Embryonic facial prominence (tissue), 1 donor: ENCODE results near the gene HES5.

Experiments used
- DNase-seq: peaks from one replicate; pipeline ENCODE4 v3.0.0-alpha.2; 2016; ENCODE audit errors: extremely low spot score

HES5 gene

DNA sequence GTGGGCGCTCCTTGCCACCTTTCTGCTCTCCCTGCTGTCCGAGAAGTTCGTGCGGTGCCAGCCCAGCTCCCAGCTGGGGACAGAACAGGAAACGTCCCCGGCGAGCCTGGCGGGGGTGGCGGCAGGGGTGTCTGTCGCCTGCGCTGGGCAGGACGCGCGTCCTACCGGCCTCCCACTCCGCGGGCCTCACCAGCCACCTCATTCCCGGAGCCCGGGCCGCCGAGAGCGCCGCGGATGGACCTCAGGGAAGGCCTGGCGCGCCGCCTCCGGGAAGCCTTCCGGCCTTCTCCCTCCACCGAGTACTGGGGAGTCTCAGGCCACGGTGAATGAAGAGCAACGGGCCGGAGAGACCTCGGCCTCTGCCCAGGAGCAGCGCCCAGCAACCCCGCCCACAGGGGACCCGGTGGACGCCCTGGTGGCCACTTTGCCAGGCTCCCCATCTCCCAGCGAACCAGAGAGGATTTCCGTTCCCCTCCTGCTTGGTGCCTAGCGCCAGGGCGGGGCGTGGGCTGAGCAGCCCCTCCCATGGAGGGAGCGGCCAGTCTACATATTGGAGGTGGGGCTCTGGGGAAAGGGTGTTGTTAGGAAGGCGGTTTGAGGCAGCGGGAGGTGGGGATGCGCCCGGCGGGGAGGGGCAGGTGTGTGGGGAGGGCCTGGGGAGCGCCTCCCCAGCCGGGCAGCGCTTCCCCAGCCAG is 16.6 kb upstream of the HES5 start:
- DNase-seq, result no peak

DNA sequence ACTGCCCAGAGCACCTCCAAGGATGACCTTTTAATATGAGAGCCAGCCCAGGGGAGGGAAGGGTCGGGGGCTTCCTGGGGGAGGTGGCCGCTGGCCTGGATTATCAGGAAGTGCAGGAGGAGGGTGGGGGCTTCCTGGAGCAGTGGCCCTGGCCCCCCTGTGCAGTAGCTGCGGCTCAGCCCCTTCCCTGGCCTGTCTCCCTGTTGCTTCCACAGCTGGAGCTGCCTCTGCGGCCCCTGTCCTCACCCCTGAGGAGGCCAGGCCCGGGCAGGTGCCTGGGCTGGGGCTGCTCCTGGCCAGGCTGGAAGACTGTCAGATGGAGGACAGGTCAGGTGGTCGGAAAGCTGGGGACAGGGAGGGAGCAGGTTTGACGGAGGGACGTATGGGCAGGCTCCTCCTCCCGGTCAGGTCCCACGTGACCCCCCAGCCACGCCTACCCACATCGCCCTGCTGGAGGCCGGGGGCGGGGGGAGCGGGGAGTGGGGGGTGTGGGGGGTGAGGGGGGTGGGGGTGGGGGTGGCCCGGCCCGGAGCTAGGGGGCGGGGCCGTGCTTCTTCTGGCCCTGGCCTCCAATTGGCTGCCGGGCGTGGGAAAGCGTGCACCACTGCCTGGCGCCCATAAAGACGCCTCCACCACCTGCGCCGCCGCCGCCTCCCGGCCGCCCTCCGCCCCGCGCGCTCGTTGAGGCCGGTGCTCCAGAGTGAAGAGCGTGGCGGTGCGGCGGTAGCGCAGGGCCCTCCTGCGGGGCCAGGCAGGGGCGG is 15.9 kb upstream of the HES5 start:
- no peak for DNase-seq

DNA sequence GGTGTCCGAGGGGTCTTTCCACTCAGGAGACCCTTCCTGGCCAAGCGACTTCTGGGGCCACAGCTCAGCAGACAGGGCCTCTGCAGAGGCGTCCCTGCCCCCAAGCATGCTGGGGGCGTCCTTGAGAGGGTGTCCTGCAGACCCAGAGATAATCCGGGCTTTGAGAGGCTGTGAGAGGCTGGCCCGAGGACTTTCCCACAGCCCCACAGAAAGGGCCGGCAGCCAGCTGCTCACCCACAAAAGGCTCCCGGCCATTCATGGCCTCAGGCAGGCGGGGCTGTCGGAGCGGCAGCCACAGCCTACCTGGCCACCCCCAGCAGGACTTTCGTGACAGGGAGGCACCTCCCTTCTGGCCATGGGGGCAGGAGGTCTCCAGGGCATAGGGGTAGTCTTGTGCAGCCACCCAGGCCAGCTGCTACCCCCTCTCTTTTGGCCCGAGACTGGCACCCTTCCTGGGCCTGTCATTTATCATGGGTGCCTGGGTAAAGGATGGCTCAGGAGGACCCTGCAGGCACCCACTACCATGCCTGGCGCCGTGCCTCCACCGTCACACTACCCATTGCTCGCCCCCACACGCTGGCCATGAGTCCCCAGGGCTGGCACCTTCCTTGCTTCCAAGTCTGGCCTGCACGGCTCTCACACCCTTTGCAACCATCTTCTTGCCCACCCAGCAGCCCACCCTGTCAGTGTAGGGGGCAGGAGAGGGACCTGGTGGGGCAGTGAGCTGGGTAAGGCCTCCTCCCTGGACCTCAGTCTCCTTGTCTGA is 15.0 kb upstream of the HES5 start:
- no peak for DNase-seq

DNA sequence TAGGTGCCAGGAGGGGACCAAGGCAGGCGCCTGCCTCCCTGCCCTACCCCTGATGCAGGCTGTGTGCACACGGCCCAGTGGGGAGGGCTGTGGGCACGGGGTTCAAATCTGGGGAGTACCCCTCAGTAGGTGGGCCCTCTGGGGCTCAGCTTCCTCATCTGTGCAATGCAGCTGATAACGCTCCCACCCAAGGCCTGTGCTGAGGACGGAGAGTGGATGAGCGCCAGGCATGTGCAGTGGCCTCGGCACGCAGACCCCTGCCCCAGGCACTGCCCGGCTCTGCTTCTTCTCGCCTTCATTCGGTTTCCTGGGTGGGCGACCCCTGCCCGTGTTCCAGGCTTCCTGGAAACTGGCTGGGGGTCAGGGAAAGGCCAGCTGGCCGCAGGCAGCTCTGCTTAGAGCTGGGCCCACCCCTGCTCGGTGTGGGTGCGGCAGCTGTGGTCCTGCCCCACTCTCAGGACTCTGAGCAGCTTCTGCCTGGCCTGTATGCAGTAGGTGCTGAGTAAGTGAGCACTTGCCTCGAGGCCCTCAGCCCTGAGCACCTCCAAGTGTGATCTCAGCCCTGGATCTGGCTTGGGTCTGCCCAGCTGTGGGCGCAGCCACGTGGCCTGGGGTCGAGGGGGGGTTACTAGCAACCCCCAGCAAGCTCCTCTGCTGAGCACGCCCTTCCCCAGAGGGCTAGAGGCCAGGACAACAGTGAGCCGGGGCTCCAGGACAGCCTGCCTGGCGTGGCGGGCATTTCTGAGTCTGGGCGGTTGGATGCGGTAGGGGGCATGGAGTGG is 14.2 kb upstream of the HES5 start:
- no peak for DNase-seq

DNA sequence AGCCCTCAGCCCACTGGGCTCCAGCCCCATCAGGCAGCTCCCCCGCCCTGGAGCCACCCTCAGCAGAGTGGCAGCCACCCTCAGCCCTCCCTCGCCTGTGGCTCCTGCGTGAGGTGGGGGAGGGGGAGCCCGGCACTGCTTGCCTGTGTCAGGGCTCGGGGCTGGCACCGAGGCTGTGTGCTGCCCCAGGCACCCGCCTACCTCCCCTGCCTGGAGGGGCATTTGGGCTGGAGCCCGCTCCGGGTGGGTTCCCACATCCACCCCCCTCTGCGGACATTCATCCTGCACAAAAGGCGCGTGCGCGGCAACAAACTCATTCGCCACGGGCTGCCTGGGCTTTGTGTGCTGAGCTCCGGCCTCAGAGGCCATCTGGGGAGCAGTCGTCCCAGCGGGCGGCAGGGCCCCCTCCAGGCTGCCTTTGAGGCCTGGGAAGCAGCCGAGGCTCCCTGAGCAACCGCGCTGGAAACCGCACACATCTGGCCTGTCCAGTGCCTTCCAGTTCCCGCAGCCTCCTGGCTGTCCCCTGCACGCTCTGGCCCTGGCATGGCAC is 13.6 kb upstream of the HES5 start:
- DNase-seq, result no peak

DNA sequence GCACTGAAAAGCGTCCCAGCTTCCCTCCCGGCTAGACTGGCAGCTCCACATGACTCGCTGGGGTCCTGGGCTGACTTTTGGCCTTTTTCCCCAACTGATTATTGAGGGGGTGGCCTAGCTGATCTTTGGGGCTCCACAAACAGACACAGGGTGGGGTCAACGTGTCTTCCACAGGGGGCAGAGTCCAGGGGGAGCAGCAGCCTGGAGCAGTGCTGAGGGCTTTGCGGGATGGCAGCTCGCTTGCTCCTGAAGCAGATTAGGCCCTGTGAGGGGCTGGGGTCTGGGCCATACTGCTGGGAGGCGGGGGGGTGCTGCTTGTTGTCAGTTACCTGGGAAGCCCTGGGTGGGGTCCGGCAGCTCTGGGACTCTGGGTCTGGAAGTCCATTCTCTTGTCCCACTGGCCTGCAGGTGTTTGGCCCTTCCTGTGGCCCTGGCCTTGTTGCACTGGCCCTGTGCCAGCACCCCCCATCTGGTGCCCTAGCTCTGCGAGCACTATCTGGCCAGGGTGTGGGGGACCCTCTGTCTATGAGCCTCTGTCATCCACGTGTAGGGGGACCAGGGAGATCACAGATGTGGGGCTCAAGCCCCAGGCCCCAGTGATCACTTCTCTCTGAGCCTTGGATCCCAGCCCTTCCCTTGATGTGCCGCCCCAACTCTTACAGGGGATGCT is 12.3 kb upstream of the HES5 start:
- no peak for DNase-seq

DNA sequence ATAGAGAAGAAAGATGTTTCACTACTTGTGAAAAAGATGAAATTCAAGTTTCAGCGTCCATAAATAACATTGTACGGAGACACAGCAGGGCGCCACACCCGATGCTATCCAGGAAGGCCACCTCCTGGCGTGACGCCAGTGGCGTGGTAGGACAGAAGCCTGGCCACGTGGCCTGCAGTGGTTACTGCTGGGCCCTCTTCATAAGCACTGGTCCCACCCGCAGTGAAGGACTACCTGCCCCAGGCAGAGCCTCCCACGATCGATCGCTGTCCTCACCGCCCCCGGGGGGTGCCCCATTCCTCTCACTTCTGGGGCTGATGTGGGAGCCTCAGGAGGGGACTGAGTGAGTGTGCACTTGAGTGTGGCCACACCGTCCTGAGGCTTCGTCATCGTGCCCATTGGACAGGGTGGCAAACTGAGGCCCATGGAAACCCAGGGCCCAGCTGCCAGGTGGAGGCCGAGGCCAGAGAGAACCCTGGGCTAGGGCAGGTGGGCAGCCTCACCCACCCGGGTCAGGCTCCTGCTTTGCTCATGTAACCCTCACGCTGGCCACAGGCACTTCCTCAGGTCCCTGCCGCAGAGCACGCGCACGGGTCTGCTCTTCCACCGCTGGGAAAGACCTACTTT is 11.7 kb upstream of the HES5 start:
- no peak for DNase-seq

DNA sequence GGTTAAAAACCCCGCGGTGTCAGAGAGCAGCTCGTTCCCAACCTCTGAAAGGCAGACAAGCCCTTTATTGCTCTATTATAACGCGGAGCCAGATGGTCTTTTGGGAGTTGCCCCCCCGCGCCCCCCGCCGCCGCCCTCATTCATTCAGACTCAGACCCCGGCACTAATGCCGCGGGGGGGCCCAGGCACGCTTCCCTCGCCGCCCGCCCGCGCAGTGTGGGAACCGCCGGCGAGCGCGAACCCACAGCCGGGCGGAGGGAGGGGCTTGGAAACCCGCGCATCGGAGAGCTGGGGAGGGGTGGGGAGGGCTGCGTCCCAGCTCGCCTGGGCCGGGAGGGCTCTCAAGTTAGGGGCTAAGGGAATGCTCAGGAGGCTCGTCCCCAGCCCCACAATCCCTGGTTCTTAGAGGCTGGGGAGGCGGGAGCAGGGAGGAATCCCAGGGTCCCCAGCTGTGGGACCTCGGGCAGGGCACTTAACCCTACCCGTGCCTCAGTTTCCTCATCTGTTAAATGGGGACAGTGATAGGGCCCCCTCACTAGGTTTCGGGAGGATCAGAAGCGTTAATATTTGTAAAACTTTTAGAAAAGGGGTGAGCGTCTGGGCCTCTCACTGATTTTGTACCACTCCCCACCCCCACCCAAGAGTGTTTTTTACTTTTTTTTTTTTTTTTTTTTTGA is 10.9 kb upstream of the HES5 start:
- no peak for DNase-seq

DNA sequence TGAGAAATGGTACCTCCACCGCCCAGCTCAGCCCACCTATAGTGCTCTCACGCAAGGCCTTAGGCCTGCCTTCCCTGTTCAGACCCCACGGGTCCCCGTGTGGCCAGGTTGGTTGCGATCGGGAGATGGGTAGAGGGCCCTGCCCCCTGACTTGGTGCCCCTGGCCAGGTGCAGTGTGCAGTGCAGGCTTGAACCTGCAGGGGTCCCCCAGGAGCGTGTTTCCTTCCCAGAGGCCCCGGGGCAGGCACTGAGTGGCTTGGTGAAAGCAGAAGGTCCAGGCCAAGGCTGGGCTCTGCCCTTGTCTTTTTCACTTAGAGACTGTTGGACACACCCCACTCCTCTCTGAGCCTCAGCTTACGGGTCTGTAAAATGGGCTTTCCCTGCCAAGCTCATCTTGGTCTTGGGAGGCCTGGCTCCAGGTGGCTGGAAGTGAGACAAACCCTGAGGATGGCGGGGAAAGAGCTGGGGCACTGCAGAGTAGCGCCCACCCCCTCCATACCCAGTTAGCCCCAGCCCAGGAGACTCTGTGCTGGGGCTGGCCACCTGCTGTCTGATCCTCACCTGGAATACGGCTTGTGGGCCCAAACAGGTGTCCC is 9.3 kb upstream of the HES5 start:
- no peak for DNase-seq

DNA sequence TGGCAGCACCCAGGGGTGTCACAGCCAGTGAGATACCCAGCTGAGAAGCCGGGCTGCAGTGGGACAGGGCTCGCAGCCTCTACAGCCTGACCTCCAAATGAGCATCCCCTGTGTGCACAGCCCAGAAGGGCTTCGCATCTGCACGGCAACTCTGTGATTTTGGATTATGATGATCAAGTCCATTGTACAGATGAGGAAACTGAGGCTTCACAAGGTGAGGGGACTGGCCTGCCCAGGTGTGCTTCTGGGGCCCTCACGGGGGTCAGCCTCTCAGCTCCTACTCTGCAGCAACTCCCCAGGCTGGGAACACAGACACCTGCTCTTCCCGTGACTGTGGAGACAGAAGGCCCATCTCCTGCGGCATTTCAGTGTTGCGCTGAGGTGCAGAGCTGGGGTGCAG is 8.8 kb upstream of the HES5 start:
- DNase-seq, result no peak

DNA sequence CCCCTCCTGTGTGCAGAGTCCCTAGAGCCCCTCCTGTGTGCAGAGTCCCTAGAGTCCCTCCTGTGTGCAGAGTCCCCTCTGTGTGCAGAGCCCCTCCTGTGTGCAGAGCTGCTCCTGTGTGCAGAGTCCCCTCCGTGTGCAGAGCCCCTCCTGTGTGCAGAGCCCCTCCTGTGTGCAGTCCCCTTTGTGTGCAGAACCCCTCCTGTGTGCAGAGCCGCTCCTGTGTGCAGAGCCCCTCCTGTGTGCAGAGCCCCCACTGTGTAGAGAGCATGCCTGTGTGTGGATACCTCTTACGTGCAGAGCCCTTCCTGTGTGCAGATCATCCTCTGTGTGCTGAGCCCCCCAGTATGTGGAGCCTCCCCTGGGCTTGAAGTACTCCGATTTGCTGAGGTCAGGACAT is 8.3 kb upstream of the HES5 start:
- no peak for DNase-seq

DNA sequence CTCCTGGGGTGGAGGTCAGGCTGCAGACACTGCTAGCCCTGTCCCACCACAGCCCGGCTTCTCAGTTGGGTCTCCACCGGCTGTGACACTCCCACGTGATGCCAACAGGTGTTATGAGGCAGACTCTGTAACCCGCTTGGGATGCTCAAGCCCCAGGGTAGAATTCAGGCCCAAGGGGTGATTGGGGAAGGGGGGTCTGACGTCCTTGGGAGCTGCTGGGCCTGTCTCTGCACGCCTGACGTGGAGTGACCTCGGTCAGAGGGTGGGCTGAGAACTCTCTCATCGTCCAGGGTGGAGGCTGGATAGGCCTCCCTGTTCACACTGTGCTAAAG is 7.7 kb upstream of the HES5 start:
- DNase-seq, result no peak

DNA sequence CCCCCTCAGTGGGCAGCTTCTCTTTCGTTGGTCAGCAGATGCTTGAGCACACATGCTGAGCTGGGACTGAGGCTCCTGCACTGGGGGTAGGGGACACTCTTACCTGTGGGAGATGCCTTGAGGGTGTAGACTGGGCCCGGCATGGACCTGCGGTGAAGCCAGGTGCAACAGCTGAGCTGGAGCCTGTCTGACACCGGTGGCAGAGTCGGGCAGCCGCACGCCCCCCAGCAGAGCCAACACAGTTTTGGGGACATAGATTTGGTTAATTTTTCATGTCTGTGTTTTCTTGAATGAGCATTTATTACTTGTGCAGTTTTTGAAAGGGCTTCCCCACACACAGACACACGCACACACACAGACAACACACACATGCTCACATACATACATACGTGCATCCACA is 5.9 kb upstream of the HES5 start:
- no peak for DNase-seq

DNA sequence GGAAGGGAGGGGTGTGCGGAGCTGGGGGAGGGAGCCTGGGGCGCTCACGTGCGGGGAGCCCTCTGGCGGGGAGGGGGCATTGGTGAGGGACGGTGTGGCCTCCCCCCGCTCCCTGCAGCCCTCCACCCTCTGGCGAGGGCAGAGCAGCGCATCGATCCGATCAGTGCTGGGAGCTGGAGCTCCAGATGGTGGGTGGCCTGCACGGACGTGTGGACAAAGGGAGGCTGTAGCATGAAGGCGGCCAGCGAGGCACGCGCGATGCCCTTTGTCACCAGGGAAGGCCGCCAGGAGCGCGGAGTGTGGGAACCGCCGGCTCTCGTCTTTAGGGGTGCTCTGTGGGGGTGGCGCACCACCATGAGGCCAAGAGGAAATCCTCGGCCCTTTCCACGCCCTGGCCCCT is 5.4 kb upstream of the HES5 start:
- DNase-seq, result no peak

DNA sequence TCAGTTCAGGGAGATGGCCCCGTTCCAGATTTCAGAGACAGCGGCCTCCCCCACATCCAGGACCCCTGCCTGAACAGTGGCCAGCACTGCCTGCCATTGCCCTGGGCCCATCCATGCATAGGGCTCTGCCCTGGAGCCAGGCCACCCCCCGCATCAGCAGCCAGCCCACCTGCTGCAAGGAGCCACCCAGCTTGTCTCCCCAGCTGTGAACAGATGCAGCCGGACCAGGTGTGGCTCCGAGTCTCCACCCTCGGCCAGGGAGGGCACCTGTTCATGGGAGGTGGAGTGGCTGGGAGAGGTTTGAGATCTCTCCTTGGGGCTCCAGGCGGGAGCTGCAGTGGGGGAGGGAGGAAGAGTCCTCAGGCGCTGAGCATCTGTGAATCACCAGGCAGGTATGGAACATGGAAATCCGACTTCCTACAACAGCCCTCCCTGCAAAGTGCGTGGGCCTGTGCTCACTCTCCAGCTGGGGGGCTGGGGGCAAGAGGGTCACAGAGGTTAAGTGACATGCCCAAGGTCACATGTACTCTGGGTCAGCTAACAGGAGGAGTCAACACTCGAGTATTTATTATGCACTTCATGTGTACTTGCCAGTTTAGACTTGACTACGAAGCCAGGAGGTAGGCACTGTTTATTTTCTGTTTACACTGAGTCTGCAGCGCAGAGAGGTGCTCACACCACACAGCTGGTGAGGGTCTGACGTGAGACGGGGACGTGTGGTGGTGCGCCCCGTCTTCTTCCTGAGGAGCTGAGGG is 4.8 kb upstream of the HES5 start:
- no peak for DNase-seq

DNA sequence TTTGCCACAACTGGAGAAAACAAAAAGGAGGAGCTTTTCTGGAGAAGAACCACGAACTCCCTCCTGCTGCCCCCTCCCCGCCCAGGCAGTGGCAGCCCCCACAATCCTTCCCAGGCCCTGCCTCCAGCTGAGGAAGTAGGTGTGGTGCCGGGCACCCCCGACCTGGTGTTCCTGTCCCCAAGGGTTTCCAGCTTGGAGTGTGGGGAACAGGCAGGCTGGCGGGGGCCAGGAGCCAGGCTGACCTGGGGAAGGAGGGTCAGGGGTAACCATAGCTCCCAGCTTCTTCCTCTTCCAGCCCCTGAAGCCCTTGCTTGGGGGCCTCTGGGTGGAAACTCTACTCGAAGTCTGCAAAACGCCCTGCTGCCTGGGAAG is 4.2 kb upstream of the HES5 start:
- no peak for DNase-seq

DNA sequence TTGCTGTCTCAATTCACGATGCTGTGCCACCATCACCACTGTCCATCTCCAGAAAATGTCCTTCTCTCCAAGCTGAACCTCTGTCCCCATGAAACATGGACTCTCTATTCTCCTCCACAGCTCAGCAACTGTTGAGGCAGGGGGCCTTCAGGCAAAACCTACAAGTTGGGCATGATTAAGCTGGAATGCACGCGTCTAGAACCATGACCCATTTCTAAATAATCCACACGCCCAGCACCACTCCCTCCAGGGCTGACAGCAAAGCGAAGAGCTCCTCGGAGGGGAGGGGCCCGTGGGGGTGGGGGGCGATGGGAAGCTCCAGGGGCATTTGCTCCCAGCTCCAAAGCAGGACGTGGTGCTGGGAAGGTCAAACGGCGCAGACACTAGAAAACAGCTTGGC is 3.3 kb upstream of the HES5 start:
- DNase-seq, result no peak

DNA sequence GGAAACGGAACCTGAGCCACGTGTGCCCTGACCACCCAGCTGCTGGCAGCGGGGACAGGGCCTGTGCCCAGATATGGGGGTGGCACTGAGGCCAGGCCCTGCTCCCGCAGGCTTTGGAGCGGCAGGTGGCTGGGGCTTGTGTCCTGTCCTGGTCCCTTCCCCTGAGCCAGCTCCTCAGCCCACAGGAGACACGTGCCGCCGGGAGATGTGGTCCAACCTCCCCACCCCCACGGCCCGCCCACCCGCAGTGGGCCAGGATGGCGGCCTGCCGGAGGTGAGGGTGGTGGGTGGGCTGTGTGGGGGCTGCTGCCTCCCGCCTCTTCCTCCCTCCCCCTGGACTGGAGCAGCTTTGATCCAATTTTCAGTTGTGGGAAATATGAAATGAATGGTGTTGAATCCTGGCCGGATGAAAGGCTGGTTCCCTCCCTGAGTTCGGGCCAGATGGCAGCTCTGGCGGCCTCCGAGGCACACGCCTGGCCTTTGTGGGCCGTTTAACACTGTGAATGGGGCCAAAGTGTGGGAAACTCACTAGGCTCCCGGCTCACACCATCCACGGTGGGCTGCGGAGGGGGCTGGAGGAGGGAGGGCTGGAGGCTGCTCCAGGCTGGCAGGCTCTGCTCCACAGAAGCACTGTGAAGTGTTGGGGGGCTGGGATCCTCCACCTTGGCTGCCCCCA is 2.6 kb upstream of the HES5 start:
- no peak for DNase-seq
